Muscle layer of duodenum (tissue), 2 donors: ENCODE data around the gene PRLR.

Source experiments
- H3K27ac ChIP-seq: one replicate; pipeline ENCODE4 v1.7.0; 2013; ENCODE audit warnings: mild to moderate bottlenecking, low read length
- H3K27me3 ChIP-seq: one replicate; pipeline ENCODE4 v1.7.0; 2013; ENCODE audit warnings: low read depth, mild to moderate bottlenecking, control low read depth, low read length
- H3K36me3 ChIP-seq, 2 donors: one replicate each; pipeline ENCODE4 v1.7.0; 2013; ENCODE audit warnings: low read length in 2 of 2, control low read depth in 1 of 2, mild to moderate bottlenecking in 1 of 2; ENCODE audit not compliant: insufficient read depth in 2 of 2, control insufficient read depth in 1 of 2
- H3K4me1 ChIP-seq, 2 donors: one replicate each; pipeline ENCODE4 v1.7.0; 2013; ENCODE audit warnings: low read length in 2 of 2, mild to moderate bottlenecking in 2 of 2, control low read depth in 1 of 2, moderate library complexity in 1 of 2; ENCODE audit not compliant: insufficient read depth in 2 of 2, control insufficient read depth in 1 of 2
- H3K4me3 ChIP-seq, 2 donors: one replicate each; pipeline ENCODE4 v1.7.0; 2013; ENCODE audit warnings: low read length in 2 of 2, low read depth in 1 of 2, mild to moderate bottlenecking in 1 of 2
- H3K9me3 ChIP-seq, 2 donors: one replicate each; pipeline ENCODE4 v1.7.0; 2013; ENCODE audit warnings: low read length in 2 of 2, control low read depth in 1 of 2, mild to moderate bottlenecking in 1 of 2; ENCODE audit not compliant: control insufficient read depth in 1 of 2
- donor health status: healthy.

Gene PRLR

GRCh38 chr5:35177783-35178182, 52.5 kb downstream of the PRLR start:
- no peaks in the 10 kb centered on the region for H3K27me3 ChIP-seq
- H3K4me1 ChIP-seq: no peaks in the 10 kb centered on the region
- H3K4me3 ChIP-seq: no peak overlapping the region
- no peak overlapping the region for H3K27ac ChIP-seq
- H3K36me3 ChIP-seq: no peaks in the 10 kb centered on the region
- no peaks in the 10 kb centered on the region for H3K9me3 ChIP-seq

- no peaks in the 10 kb centered on the region for H3K27me3 ChIP-seq
- H3K4me3 ChIP-seq: no peak overlapping the region
- H3K9me3 ChIP-seq: no peaks in the 10 kb centered on the region
- H3K36me3 ChIP-seq: no peaks in the 10 kb centered on the region
- no peaks in the 10 kb centered on the region for H3K4me1 ChIP-seq
- H3K27ac ChIP-seq: no peak overlapping the region
Measured at GRCh38 chr5:35172533-35172932, 57.8 kb downstream of the PRLR start.

DNA sequence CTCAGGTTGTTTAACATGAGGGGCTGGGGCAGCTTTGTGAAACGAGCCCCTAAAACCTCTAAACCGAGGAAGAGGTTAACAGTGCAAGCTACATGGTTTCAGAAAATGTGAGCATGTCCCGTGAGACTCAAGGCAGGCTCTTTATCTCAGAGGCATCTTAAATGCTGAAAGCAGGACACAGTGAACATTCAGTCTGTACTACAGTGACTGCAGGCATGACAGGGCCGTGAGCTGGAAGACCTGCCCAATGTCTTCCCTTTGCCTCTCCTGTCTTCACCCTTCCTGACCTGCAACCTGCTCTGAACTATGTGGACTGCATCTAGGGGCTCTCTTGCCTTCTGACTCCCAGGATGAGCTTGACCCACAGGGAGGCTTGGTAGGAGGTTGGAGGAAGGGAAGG, 58.3 kb downstream of the PRLR start:
- Histone ChIP-seq H3K27ac (no peak overlapping the region), H3K4me3 (no peak overlapping the region), H3K27me3 (no peaks in the 10 kb centered on the region), H3K36me3 (no peaks in the 10 kb centered on the region), H3K9me3 (no peaks in the 10 kb centered on the region), H3K4me1 (no peaks in the 10 kb centered on the region)

GRCh38 chr5:35171078-35171477, 59.2 kb downstream of the PRLR start:
- Histone ChIP-seq H3K9me3 (no peaks in the 10 kb centered on the region), H3K27me3 (no peaks in the 10 kb centered on the region), H3K4me3 (no peak overlapping the region), H3K36me3 (no peaks in the 10 kb centered on the region), H3K27ac (no peak overlapping the region), H3K4me1 (no peaks in the 10 kb centered on the region)

- Histone ChIP-seq H3K27ac (no peak overlapping the region), H3K4me1 (peaks cover 0 to 4% of the 10 kb centered on the region in 2 donors)
Measured at GRCh38 chr5:35166043-35166442, 64.2 kb downstream of the PRLR start.

GRCh38 chr5:35164860-35165542, 65.3 kb downstream of the PRLR start:
- Histone ChIP-seq H3K27ac (no peak overlapping the region), H3K9me3 (no peaks in the 10 kb centered on the region), H3K27me3 (no peaks in the 10 kb centered on the region), H3K4me3 (no peak overlapping the region), H3K4me1 (peaks cover 0 to 4% of the 10 kb centered on the region in 2 donors), H3K36me3 (no peaks in the 10 kb centered on the region)

More at GRCh38 chr5:35166043-35166442, 64.2 kb downstream of the PRLR start:
- H3K4me3 ChIP-seq: no peak overlapping the region
- H3K9me3 ChIP-seq: no peaks in the 10 kb centered on the region
- H3K36me3 ChIP-seq: no peaks in the 10 kb centered on the region
- no peaks in the 10 kb centered on the region for H3K27me3 ChIP-seq

DNA sequence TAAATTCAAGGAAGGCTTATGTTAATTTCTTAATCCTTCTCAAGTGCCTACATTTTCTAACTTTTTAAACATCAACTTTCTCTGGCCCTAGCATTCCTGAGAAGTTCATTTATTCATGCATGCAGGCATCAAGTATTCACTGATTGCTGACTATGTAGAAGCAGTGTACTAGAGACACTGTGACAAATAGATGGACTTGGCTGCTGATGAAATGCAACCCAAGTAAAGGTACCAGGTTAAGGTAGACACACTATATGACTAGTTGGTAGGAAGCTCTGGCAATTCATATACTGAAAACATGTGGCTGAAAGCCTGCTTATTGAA, 66.6 kb downstream of the PRLR start:
- Histone ChIP-seq H3K27ac (no peak overlapping the region), H3K4me1 (peaks cover 0 to 11% of the 10 kb centered on the region in 2 donors), H3K9me3 (no peaks in the 10 kb centered on the region), H3K27me3 (no peaks in the 10 kb centered on the region), H3K4me3 (no peak overlapping the region), H3K36me3 (no peaks in the 10 kb centered on the region)

- Histone ChIP-seq H3K4me3 (no peak overlapping the region), H3K27ac (no peak overlapping the region), H3K4me1 (peaks cover 0 to 11% of the 10 kb centered on the region in 2 donors), H3K9me3 (no peaks in the 10 kb centered on the region), H3K27me3 (no peaks in the 10 kb centered on the region), H3K36me3 (no peaks in the 10 kb centered on the region)
Measured at GRCh38 chr5:35162848-35163709, 67.2 kb downstream of the PRLR start.

GRCh38 chr5:35161652-35162273, 68.5 kb downstream of the PRLR start:
- no peak overlapping the region for H3K4me3 ChIP-seq
- H3K27ac ChIP-seq: no peak overlapping the region
- H3K36me3 ChIP-seq: no peaks in the 10 kb centered on the region
- no peaks in the 10 kb centered on the region for H3K27me3 ChIP-seq
- H3K9me3 ChIP-seq: no peaks in the 10 kb centered on the region
- H3K4me1 ChIP-seq: peaks cover 0 to 11% of the 10 kb centered on the region in 2 donors

DNA sequence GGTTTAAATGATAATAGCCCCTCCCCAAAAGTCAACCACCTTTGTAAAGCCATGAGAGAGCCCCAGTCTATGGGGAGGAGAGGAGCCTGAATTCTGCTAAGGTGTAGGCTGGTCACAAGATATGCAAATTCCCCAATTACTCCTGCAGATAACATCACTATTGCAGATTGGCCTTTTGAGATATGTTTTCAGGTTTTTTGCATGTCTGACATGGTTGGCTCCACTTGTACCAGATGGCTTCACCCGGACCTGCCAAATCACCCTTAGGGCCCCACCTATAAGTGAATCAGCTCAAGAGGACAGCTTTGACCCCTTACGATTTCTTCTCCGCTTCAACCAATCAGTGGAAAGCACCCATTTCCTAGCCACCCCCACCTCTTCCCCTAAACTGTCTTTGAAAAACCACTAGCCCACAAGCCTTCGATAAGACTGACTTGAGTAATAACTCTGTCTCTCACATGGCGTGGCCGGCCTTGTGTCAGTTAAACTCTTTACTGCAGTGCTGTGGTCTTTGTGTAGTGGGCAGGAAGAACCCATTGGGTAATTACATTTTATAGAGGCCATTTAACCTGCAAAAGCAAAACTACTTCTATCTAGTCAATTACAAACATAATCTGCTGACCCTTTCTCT, 69.7 kb downstream of the PRLR start:
- Histone ChIP-seq H3K4me3 (no peak overlapping the region), H3K36me3 (no peaks in the 10 kb centered on the region), H3K9me3 (no peaks in the 10 kb centered on the region), H3K4me1 (peaks cover 0 to 11% of the 10 kb centered on the region in 2 donors), H3K27ac (no peak overlapping the region), H3K27me3 (no peaks in the 10 kb centered on the region)

DNA sequence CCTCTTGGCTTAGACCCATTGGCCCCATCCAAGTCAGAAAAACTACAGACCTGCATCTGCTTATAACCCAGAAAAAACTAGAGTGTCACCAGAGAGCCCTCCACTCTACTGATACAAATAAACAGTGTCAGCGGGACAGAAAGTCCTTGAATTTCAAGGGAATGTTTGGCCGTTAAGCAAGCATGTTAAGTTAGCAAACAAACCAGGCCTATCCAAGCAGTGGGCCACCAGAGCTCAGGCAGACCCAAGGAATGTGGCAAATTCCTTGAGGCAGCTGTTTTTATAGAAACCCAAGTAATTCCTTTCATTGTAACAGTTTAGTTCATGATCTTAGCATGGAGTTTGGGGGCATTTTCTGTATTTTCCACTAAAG, 70.9 kb downstream of the PRLR start:
- Histone ChIP-seq H3K4me1 (peaks cover 0 to 11% of the 10 kb centered on the region in 2 donors), H3K36me3 (no peaks in the 10 kb centered on the region), H3K27me3 (no peaks in the 10 kb centered on the region), H3K27ac (no peak overlapping the region), H3K9me3 (no peaks in the 10 kb centered on the region), H3K4me3 (no peak overlapping the region)
